ENCODE results near the gene CASP14. TPM values are rescaled to one million over a fixed set of nuclear protein-coding genes. Genes with fewer than 3 reads are reported as not detected.

CASP14 gene
- total RNA-seq, 1 experiment from 2014 or later: not detected

GRCh38 chr19:15042826-15043225 lies 6.5 kb upstream of the CASP14 start:
- no peak for DNase-seq
- CTCF ChIA-PET: no interaction called here
- H3K9me3 Mint-ChIP-seq (ENCODE audit: unreplicated experiment): no peaks in the 10 kb centered on the region
- no peak for TF ChIP-seq CTCF (IDR thresholded peaks at IDR 0.05; ENCODE audit: insufficient read depth in 1 of 2, low read depth in 1 of 2, low read length in 1 of 2, severe bottlenecking in 1 of 2, unreplicated experiment in 1 of 2)
- Histone ChIP-seq H3K27me3 (replicated peaks; ENCODE audit: control insufficient read depth, insufficient read depth, low read length) (no peaks in the 10 kb centered on the region), H3K9me3 (no peaks in the 10 kb centered on the region), H3K36me3 (ENCODE audit: control insufficient read depth, insufficient read depth, low read length) (no peaks in the 10 kb centered on the region), H3K4me3 (ENCODE audit: low read depth, low read length) (no peak overlapping the region), H3K4me1 (no peaks in the 10 kb centered on the region)
- POLR2A ChIA-PET: no interaction called here
- intact Hi-C loops (cut with micrococcal nuclease; ENCODE audit: unreplicated experiment): no loop called here
- H3K4me3 Mint-ChIP-seq (ENCODE audit: unreplicated experiment): no peak overlapping the region
- H3K27me3 Mint-ChIP-seq (ENCODE audit: insufficient read depth, unreplicated experiment): peaks cover 6% of the 10 kb centered on the region
- BruUV-seq (replicated peaks): no TSS peak
- H3K4me1 Mint-ChIP-seq (ENCODE audit: low read depth, unreplicated experiment): no peaks in the 10 kb centered on the region
- H3K27ac Mint-ChIP-seq (ENCODE audit: unreplicated experiment): no peak overlapping the region
- H3K36me3 Mint-ChIP-seq (ENCODE audit: insufficient read depth, unreplicated experiment): no peaks in the 10 kb centered on the region

GRCh38 chr19:15045506-15045905 lies 3.8 kb upstream of the CASP14 start:
- intact Hi-C loops (cut with micrococcal nuclease; ENCODE audit: unreplicated experiment): no loop called here
- ChIA-PET POLR2A (no interaction called here), CTCF (no interaction called here)
- Mint-ChIP-seq H3K27ac (ENCODE audit: unreplicated experiment) (no peak overlapping the region), H3K27me3 (ENCODE audit: insufficient read depth, unreplicated experiment) (peaks cover 8% of the 10 kb centered on the region), H3K9me3 (ENCODE audit: unreplicated experiment) (peaks cover 5% of the 10 kb centered on the region), H3K4me1 (ENCODE audit: low read depth, unreplicated experiment) (no peaks in the 10 kb centered on the region), H3K4me3 (ENCODE audit: unreplicated experiment) (no peak overlapping the region), H3K36me3 (ENCODE audit: insufficient read depth, unreplicated experiment) (no peaks in the 10 kb centered on the region)
- Histone ChIP-seq H3K4me1 (no peaks in the 10 kb centered on the region), H3K36me3 (ENCODE audit: control insufficient read depth, insufficient read depth, low read length) (no peaks in the 10 kb centered on the region), H3K9me3 (no peaks in the 10 kb centered on the region), H3K4me3 (ENCODE audit: low read depth, low read length) (no peak overlapping the region), H3K27me3 (replicated peaks; ENCODE audit: control insufficient read depth, insufficient read depth, low read length) (no peaks in the 10 kb centered on the region)
- no TSS peak for BruUV-seq (replicated peaks)
- no peak for TF ChIP-seq CTCF (IDR thresholded peaks at IDR 0.05; ENCODE audit: insufficient read depth in 1 of 2, low read depth in 1 of 2, low read length in 1 of 2, severe bottlenecking in 1 of 2, unreplicated experiment in 1 of 2)
- no peak for DNase-seq

GRCh38 chr19:15047680-15048079 lies 1.6 kb upstream of the CASP14 start:
- no peaks in the 10 kb centered on the region for H3K4me1 Mint-ChIP-seq (ENCODE audit: low read depth, unreplicated experiment)
- H3K4me3 Mint-ChIP-seq (ENCODE audit: unreplicated experiment): no peak overlapping the region
- no peaks in the 10 kb centered on the region for H3K36me3 Mint-ChIP-seq (ENCODE audit: insufficient read depth, unreplicated experiment)
- no peaks in the 10 kb centered on the region for H3K27me3 ChIP-seq (replicated peaks; ENCODE audit: control insufficient read depth, insufficient read depth, low read length)
- H3K36me3 ChIP-seq (ENCODE audit: control insufficient read depth, insufficient read depth, low read length): no peaks in the 10 kb centered on the region
- peaks cover 15% of the 10 kb centered on the region for H3K27me3 Mint-ChIP-seq (ENCODE audit: insufficient read depth, unreplicated experiment)
- TF ChIP-seq CTCF (IDR thresholded peaks at IDR 0.05; ENCODE audit: insufficient read depth in 1 of 2, low read depth in 1 of 2, low read length in 1 of 2, severe bottlenecking in 1 of 2, unreplicated experiment in 1 of 2): no peak
- H3K9me3 ChIP-seq: no peaks in the 10 kb centered on the region
- intact Hi-C loops (cut with micrococcal nuclease; ENCODE audit: unreplicated experiment): no loop called here
- no peak overlapping the region for H3K4me3 ChIP-seq (ENCODE audit: low read depth, low read length)
- ChIA-PET CTCF (no interaction called here), POLR2A (no interaction called here)
- no peak overlapping the region for H3K27ac Mint-ChIP-seq (ENCODE audit: unreplicated experiment)
- H3K9me3 Mint-ChIP-seq (ENCODE audit: unreplicated experiment): peaks cover 12% of the 10 kb centered on the region
- no peak for DNase-seq
- no peaks in the 10 kb centered on the region for H3K4me1 ChIP-seq
- BruUV-seq (replicated peaks): no TSS peak
